Peyer's patch (tissue), 4 donors: ENCODE measurements around the gene ARL15. TPM values are rescaled to one million over a fixed set of nuclear protein-coding genes. Genes with fewer than 3 reads are reported as not detected.

Source experiments
- DNase-seq, 3 donors: peaks; one replicate each; pipeline ENCODE4 v3.0.0-alpha.2; 2017 to 2019
- H3K27ac ChIP-seq, 4 donors: fragments of 200-600 bp; sonication (generic); one replicate each; pipeline ENCODE4 v1.5.1; 2016 to 2019
- H3K27me3 ChIP-seq, 2 donors: fragments of 200-600 bp; sonication (generic); one replicate each; pipeline ENCODE4 v1.5.1; 2019
- H3K36me3 ChIP-seq, 3 donors: fragments of 200-600 bp; sonication (generic); one replicate each; pipeline ENCODE4 v1.5.1; 2016 to 2019
- H3K4me1 ChIP-seq, 4 donors: fragments of 200-600 bp; sonication (generic); one replicate each; pipeline ENCODE4 v1.5.1; 2016 to 2019
- H3K4me3 ChIP-seq, 4 donors: fragments of 200-600 bp; sonication (generic); 1 replicate in 3 of 4; 2 replicates in 1 of 4; pipeline ENCODE4 v1.5.1; 2016 to 2019; ENCODE audit warnings: mild to moderate bottlenecking in 1 of 4
- H3K9me3 ChIP-seq, 4 donors: fragments of 200-600 bp; sonication (generic); one replicate each; pipeline ENCODE4 v1.5.1; 2016 to 2019; ENCODE audit warnings: mild to moderate bottlenecking in 1 of 4
- CTCF ChIP-seq, 6 experiments: fragments of 450-650 bp in 4 of 6; fragments of 200-600 bp in 2 of 6; sonication (generic) in 1 of 6; IDR thresholded peaks; one replicate each; pipeline ENCODE4 v1.5.1; 2017 to 2019; ENCODE audit warnings: antibody characterized with exemption in 6 of 6, mild to moderate bottlenecking in 3 of 6, moderate library complexity in 1 of 6
- POLR2A ChIP-seq, 2 donors: fragments of 450-650 bp; IDR thresholded peaks; one replicate each; pipeline ENCODE4 v1.5.1; 2017; ENCODE audit warnings: antibody characterized with exemption in 2 of 2, mild to moderate bottlenecking in 2 of 2, moderate library complexity in 2 of 2
- total RNA-seq, 4 donors: library from RNA; depleted of rRNA; stranded (reverse); fragments of >200 nt; gene quantifications; one replicate each; pipeline ENCODE4 v1.1.0, GENCODE V29; 2016

ARL15 gene
- total RNA-seq, 4 donors from 2014 or later = 18.0 to 44.5 (median 38.7) TPM

- TF ChIP-seq CTCF (IDR thresholded peaks at IDR 0.05) (no peak), POLR2A (IDR thresholded peaks at IDR 0.05) (no peak)
- no peak overlapping the region for H3K27ac ChIP-seq
- H3K4me1 ChIP-seq = no peaks in the 10 kb centered on the region
- no peaks in the 10 kb centered on the region for H3K27me3 ChIP-seq
- H3K36me3 ChIP-seq = no peaks in the 10 kb centered on the region
- DNase-seq = no peak
- no peak overlapping the region for H3K4me3 ChIP-seq
- H3K9me3 ChIP-seq = no peaks in the 10 kb centered on the region
Measured at GRCh38 chr5:54109626-54110330, 200.6 kb downstream of the ARL15 start.

GRCh38 chr5:54108136-54108535 is 202.2 kb downstream of the ARL15 start:
- TF ChIP-seq POLR2A (IDR thresholded peaks at IDR 0.05) = no peak
- TF ChIP-seq CTCF (IDR thresholded peaks at IDR 0.05) = no peak
- no peaks in the 10 kb centered on the region for H3K27me3 ChIP-seq
- no peaks in the 10 kb centered on the region for H3K36me3 ChIP-seq
- H3K4me1 ChIP-seq = no peaks in the 10 kb centered on the region
- no peak overlapping the region for H3K27ac ChIP-seq
- DNase-seq = no peak
- no peaks in the 10 kb centered on the region for H3K9me3 ChIP-seq
- no peak overlapping the region for H3K4me3 ChIP-seq

GRCh38 chr5:54103871-54104270 is 206.5 kb downstream of the ARL15 start:
- Histone ChIP-seq H3K36me3 (no peaks in the 10 kb centered on the region), H3K9me3 (no peaks in the 10 kb centered on the region), H3K27ac (no peak overlapping the region), H3K27me3 (no peaks in the 10 kb centered on the region), H3K4me1 (no peaks in the 10 kb centered on the region), H3K4me3 (no peak overlapping the region)
- TF ChIP-seq POLR2A (IDR thresholded peaks at IDR 0.05) = no peak
- DNase-seq = no peak

GRCh38 chr5:54098267-54098666 is 212.1 kb downstream of the ARL15 start:
- Histone ChIP-seq H3K4me1 (no peaks in the 10 kb centered on the region), H3K9me3 (no peaks in the 10 kb centered on the region), H3K27ac (no peak overlapping the region), H3K4me3 (no peak overlapping the region), H3K27me3 (no peaks in the 10 kb centered on the region), H3K36me3 (no peaks in the 10 kb centered on the region)
- TF ChIP-seq CTCF (IDR thresholded peaks at IDR 0.05) (no peak), POLR2A (IDR thresholded peaks at IDR 0.05) (no peak)
- DNase-seq = no peak

- DNase-seq = no peak
- no peaks in the 10 kb centered on the region for H3K36me3 ChIP-seq
- no peaks in the 10 kb centered on the region for H3K27me3 ChIP-seq
- no peaks in the 10 kb centered on the region for H3K9me3 ChIP-seq
- no peak for TF ChIP-seq POLR2A (IDR thresholded peaks at IDR 0.05)
- no peak for TF ChIP-seq CTCF (IDR thresholded peaks at IDR 0.05)
- H3K4me3 ChIP-seq = no peak overlapping the region
- no peaks in the 10 kb centered on the region for H3K4me1 ChIP-seq
- H3K27ac ChIP-seq = no peak overlapping the region
Measured at GRCh38 chr5:54095969-54096368, 214.4 kb downstream of the ARL15 start.

GRCh38 chr5:54094706-54095105 is 215.7 kb downstream of the ARL15 start:
- Histone ChIP-seq H3K27me3 (no peaks in the 10 kb centered on the region), H3K27ac (no peak overlapping the region), H3K9me3 (no peaks in the 10 kb centered on the region), H3K36me3 (no peaks in the 10 kb centered on the region), H3K4me3 (no peak overlapping the region), H3K4me1 (no peaks in the 10 kb centered on the region)
- TF ChIP-seq CTCF (IDR thresholded peaks at IDR 0.05) = no peak
- no peak for TF ChIP-seq POLR2A (IDR thresholded peaks at IDR 0.05)
- no peak for DNase-seq
